DOHH2 (cell line): ENCODE measurements around the gene MRPS2.
A peak's percentile ranks its signal among the peaks of the same experiment; 100 is the strongest.

Experiments
- H3F3A ChIP-seq: fragments of 200-600 bp; sonication (generic), shearing (Covaris generic); 2 replicates; pipeline ENCODE4 v1.6.0; 2016; ENCODE audit warnings: antibody characterized with exemption, mild to moderate bottlenecking; ENCODE audit not compliant: control insufficient read depth, insufficient read depth
- H3K27ac ChIP-seq: fragments of 200-600 bp; sonication (generic); 2 replicates; pipeline ENCODE4 v1.5.1; 2014; ENCODE audit warnings: low read depth, mild to moderate bottlenecking, low read length, moderate library complexity
- H3K27me3 ChIP-seq: fragments of 200-600 bp; sonication (generic); 2 replicates; pipeline ENCODE4 v1.6.1; 2014; ENCODE audit warnings: mild to moderate bottlenecking, low read length, mixed read lengths; ENCODE audit not compliant: control insufficient read depth
- H3K36me3 ChIP-seq: fragments of 200-600 bp; sonication (generic); 2 replicates; pipeline ENCODE4 v1.6.1; 2014; ENCODE audit warnings: mild to moderate bottlenecking, low read length, moderate library complexity, mixed read lengths; ENCODE audit not compliant: control insufficient read depth
- H3K4me1 ChIP-seq: fragments of 200-600 bp; sonication (generic); 2 replicates; pipeline ENCODE4 v1.6.1; 2014; ENCODE audit warnings: mild to moderate bottlenecking, low read length, mixed read lengths; ENCODE audit not compliant: control insufficient read depth
- H3K4me2 ChIP-seq: fragments of 200-600 bp; sonication (generic); 2 replicates; pipeline ENCODE4 v1.6.0; 2014; ENCODE audit warnings: mild to moderate bottlenecking, low read length, moderate library complexity
- H3K4me3 ChIP-seq: fragments of 200-600 bp; sonication (generic); 2 replicates; pipeline ENCODE4 v1.5.1; 2014; ENCODE audit warnings: mild to moderate bottlenecking, low read length, mixed read lengths
- H3K79me2 ChIP-seq: fragments of 200-600 bp; sonication (generic); 2 replicates; pipeline ENCODE4 v1.6.1; 2014; ENCODE audit warnings: mild to moderate bottlenecking, low read length, mixed read lengths; ENCODE audit not compliant: control insufficient read depth
- H3K9me2 ChIP-seq: fragments of 200-600 bp; sonication (generic); replicated peaks from 2 replicates; pipeline ENCODE4 v1.6.1; 2014; ENCODE audit warnings: mild to moderate bottlenecking, low read length, mixed read lengths; ENCODE audit not compliant: control insufficient read depth
- H3K9me3 ChIP-seq: fragments of 200-600 bp; sonication (generic); 2 replicates; pipeline ENCODE4 v1.6.1; 2014; ENCODE audit warnings: antibody characterized with exemption, low read length, mixed read lengths; ENCODE audit not compliant: control insufficient read depth, insufficient read depth
- H4K20me1 ChIP-seq: fragments of 200-600 bp; sonication (generic); 2 replicates; pipeline ENCODE4 v1.6.0; 2014; ENCODE audit warnings: low read depth, mild to moderate bottlenecking, antibody characterized with exemption, low read length, moderate library complexity; ENCODE audit not compliant: control insufficient read depth, insufficient read depth
- CTCF ChIP-seq: fragments of 200-600 bp; sonication (generic); IDR thresholded peaks from one replicate; pipeline ENCODE4 v1.5.1; 2014; ENCODE audit warnings: antibody characterized with exemption, mild to moderate bottlenecking, low read depth, low read length; ENCODE audit not compliant: poor library complexity, severe bottlenecking
- EZH2phosphoT487 ChIP-seq: fragments of 200-600 bp; sonication (generic); IDR thresholded peaks from 2 replicates; pipeline ENCODE4 v1.6.1; 2017; ENCODE audit warnings: borderline replicate concordance, mild to moderate bottlenecking, antibody characterized with exemption, low read length, moderate library complexity, mixed read lengths

MRPS2 gene

GRCh38 chr9:135504262-135505243, 4.1 kb downstream of the MRPS2 start:
- Histone ChIP-seq H3K9me3 (no peaks in the 10 kb centered on the region; the same call in 1 of the 2 replicates), H3K9me2 (no peaks in the 10 kb centered on the region), H3F3A (no peaks in the 10 kb centered on the region), H3K36me3 (peaks cover 49% of the 10 kb centered on the region), H4K20me1 (peaks cover 17% of the 10 kb centered on the region), H3K79me2 (peaks cover 30% of the 10 kb centered on the region), H3K27me3 (peaks cover 1% of the 10 kb centered on the region), H3K4me3 (no peak overlapping the region), H3K4me1 (peaks cover 18% of the 10 kb centered on the region), H3K27ac (no peak overlapping the region), H3K4me2 (no peak overlapping the region)
- TF ChIP-seq EZH2phosphoT487 (no peak), CTCF (peak; percentile 82)

- Histone ChIP-seq H3K36me3 (peaks cover 49% of the 10 kb centered on the region), H3F3A (no peaks in the 10 kb centered on the region), H3K4me1 (peaks cover 10% of the 10 kb centered on the region), H3K4me2 (no peak overlapping the region), H3K9me3 (no peaks in the 10 kb centered on the region; the same call in 1 of the 2 replicates), H3K27ac (no peak overlapping the region), H3K4me3 (no peak overlapping the region), H3K9me2 (no peaks in the 10 kb centered on the region), H3K79me2 (peaks cover 26% of the 10 kb centered on the region), H3K27me3 (no peaks in the 10 kb centered on the region), H4K20me1 (peaks cover 17% of the 10 kb centered on the region)
- TF ChIP-seq EZH2phosphoT487 (no peak), CTCF (no peak)
Measured at GRCh38 chr9:135505406-135506187, 5.1 kb downstream of the MRPS2 start.

- H3K9me3 ChIP-seq: no peaks in the 10 kb centered on the region; the same call in 1 of the 2 replicates
- H3F3A ChIP-seq: no peaks in the 10 kb centered on the region
- no peak overlapping the region for H3K4me2 ChIP-seq
- H4K20me1 ChIP-seq: peaks cover 12% of the 10 kb centered on the region; the same call in 1 of the 2 replicates
- H3K9me2 ChIP-seq: no peaks in the 10 kb centered on the region
- no peak overlapping the region for H3K4me3 ChIP-seq
- peaks cover 7% of the 10 kb centered on the region for H3K4me1 ChIP-seq
- no peak for TF ChIP-seq CTCF
- TF ChIP-seq EZH2phosphoT487: no peak
- peaks cover 17% of the 10 kb centered on the region for H3K79me2 ChIP-seq
- H3K27ac ChIP-seq: no peak overlapping the region
- peaks cover 40% of the 10 kb centered on the region for H3K36me3 ChIP-seq
- H3K27me3 ChIP-seq: no peaks in the 10 kb centered on the region
Measured at GRCh38 chr9:135506327-135507103, 6.0 kb downstream of the MRPS2 start.
